ENCODE results near the gene PSIP1. TPM values are rescaled to one million over a fixed set of nuclear protein-coding genes. Genes with fewer than 3 reads are reported as not detected.
"Not testable (repeated sequence)": the region's sequence is repeated elsewhere in the genome, so short reads cannot be mapped to it uniquely, and the experiment has no call there.

Gene PSIP1
- total RNA-seq, 1 experiment from 2014 or later: 99.1 TPM

DNA sequence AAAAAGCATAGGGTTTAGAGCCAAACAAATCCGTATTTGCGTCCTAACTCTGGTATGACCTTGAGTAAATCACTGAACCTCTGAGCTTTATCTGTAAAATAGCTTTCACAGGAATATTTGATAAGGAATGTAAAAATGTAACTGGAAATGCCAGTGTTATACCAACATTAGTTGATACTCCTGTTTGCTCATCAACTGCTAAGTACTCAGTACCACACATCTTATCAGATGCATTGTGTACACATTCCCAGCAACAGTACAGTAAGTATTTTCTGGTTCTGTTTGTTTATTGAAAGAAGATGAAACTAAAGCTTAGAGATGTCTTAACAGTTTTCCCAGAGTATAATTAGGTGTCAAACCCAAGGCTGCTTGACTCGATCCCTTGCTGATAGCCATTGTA lies 66.6 kb downstream of the PSIP1 start:
- Histone ChIP-seq H4K20me1 (ENCODE audit: insufficient read depth) (peaks cover 3% of the 10 kb centered on the region; the same call in 1 of the 2 replicates), H2AFZ (ENCODE audit: low read depth, low read length, poor library complexity, severe bottlenecking) (no peak overlapping the region), H3K36me3 (ENCODE audit: control insufficient read depth in 1 of 2, insufficient read depth in 2 of 2, low read length in 2 of 2) (peaks cover 31 to 41% of the 10 kb centered on the region in 2 experiments; a peak in 3 of 4 replicates), H3K9me3 (ENCODE audit: control insufficient read depth in 1 of 2, insufficient read depth in 1 of 2, low read depth in 1 of 2, low read length in 2 of 2) (no peaks in the 10 kb centered on the region), H3K9ac (ENCODE audit: low read length) (no peak overlapping the region), H3K4me1 (ENCODE audit: control insufficient read depth in 1 of 2, insufficient read depth in 2 of 2, low read length in 2 of 2) (no peaks in the 10 kb centered on the region), H3K79me2 (ENCODE audit: insufficient read depth, low read length) (peaks cover 16% of the 10 kb centered on the region), H3K4me2 (ENCODE audit: low read length) (no peak overlapping the region), H3K9me2 (ENCODE audit: insufficient read depth) (no peaks in the 10 kb centered on the region), H3K27me3 (ENCODE audit: insufficient read depth, low read length) (no peaks in the 10 kb centered on the region), H3K27ac (ENCODE audit: low read depth, low read length) (no peak overlapping the region), H3K4me3 (replicated peaks in 1 of 2; ENCODE audit: low read depth in 1 of 2, low read length in 2 of 2) (no peak overlapping the region)
- intact Hi-C loops (cut with micrococcal nuclease): no loop called here
- DNase-seq (ENCODE audit: low read depth, low spot score): no peak
- TF ChIP-seq ELF1 (IDR thresholded peaks at IDR 0.05; ENCODE audit: borderline replicate concordance, low read depth) (no peak), EZH2phosphoT487 (IDR thresholded peaks at IDR 0.05; ENCODE audit: borderline replicate concordance) (no peak), JUND (IDR thresholded peaks at IDR 0.05) (no peak), ZNF274 (IDR thresholded peaks at IDR 0.05; ENCODE audit: low read depth, low read length) (no peak), FOSL1 (IDR thresholded peaks at IDR 0.05; ENCODE audit: low read depth) (no peak), YY1 (IDR thresholded peaks at IDR 0.05; ENCODE audit: extremely low read depth, insufficient replicate concordance, low read depth, low read length) (no peak), CBX3 (IDR thresholded peaks at IDR 0.05; ENCODE audit: low read depth) (no peak), RAD21 (IDR thresholded peaks at IDR 0.05; ENCODE audit: low read depth) (no peak), CEBPB (IDR thresholded peaks at IDR 0.05; ENCODE audit: low read depth) (no peak), SRF (IDR thresholded peaks at IDR 0.05; ENCODE audit: low read depth) (no peak), EGR1 (IDR thresholded peaks at IDR 0.05; ENCODE audit: low read depth) (no peak), TCF7L2 (IDR thresholded peaks at IDR 0.05; ENCODE audit: borderline replicate concordance, extremely low read depth, insufficient read depth, insufficient read length) (no peak), SP1 (IDR thresholded peaks at IDR 0.05; ENCODE audit: low read depth) (no peak), ZBTB33 (IDR thresholded peaks at IDR 0.05; ENCODE audit: extremely low read depth, insufficient replicate concordance, low read length) (no peak), EZH2 (IDR thresholded peaks at IDR 0.05) (no peak), POLR2AphosphoS5 (IDR thresholded peaks at IDR 0.05; ENCODE audit: low read depth, low read length) (no peak), SIN3A (IDR thresholded peaks at IDR 0.05; ENCODE audit: low read depth) (no peak)
- TF ChIP-seq, protein P1, sequence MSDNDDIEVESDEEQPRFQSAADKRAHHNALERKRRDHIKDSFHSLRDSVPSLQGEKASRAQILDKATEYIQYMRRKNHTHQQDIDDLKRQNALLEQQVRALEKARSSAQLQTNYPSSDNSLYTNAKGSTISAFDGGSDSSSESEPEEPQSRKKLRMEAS (IDR thresholded peaks at IDR 0.05): no peak
- ChIA-PET POLR2A (no interaction called here), CTCF (no interaction called here), RAD21 (ENCODE audit: low non-redundant PET in 1 of 2, low total read pairs in 2 of 2, uncharacterized antibody in 2 of 2, unreplicated experiment in 2 of 2) (no interaction called here)
- no TSS peak for BruUV-seq (replicated peaks)
- no peak for ATAC-seq

DNA sequence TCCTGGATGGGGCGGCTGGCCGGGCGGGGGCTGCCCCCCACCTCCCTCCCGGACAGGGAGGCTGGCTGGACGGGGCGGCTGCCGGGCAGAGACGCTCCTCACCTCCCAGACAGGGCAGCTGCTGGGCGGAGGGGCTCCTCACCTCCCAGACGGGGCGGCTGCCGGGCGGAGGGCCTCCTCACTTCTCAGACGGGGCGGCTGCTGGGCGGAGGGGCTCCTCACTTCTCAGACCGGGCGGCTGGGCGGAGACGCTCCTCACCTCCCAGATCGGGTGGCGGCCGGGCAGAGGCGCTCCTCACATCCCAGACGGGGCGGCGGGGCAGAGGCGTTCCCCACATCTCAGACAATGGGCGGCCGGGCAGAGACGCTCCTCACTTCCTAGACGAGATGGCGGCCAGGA lies 68.5 kb downstream of the PSIP1 start:
- H2AFZ ChIP-seq (ENCODE audit: low read depth, low read length, poor library complexity, severe bottlenecking); H3K9me2 ChIP-seq (ENCODE audit: insufficient read depth); BruUV-seq (replicated peaks); POLR2A ChIA-PET; ATAC-seq; CTCF ChIA-PET; H3K9me3 ChIP-seq (ENCODE audit: control insufficient read depth in 1 of 2, insufficient read depth in 1 of 2, low read depth in 1 of 2, low read length in 2 of 2); H3K27ac ChIP-seq (ENCODE audit: low read depth, low read length); H3K4me1 ChIP-seq (ENCODE audit: control insufficient read depth in 1 of 2, insufficient read depth in 2 of 2, low read length in 2 of 2); H3K9ac ChIP-seq (ENCODE audit: low read length); H3K27me3 ChIP-seq (ENCODE audit: insufficient read depth, low read length); RAD21 ChIA-PET (ENCODE audit: low non-redundant PET in 1 of 2, low total read pairs in 2 of 2, uncharacterized antibody in 2 of 2, unreplicated experiment in 2 of 2); H3K4me2 ChIP-seq (ENCODE audit: low read length); DNase-seq (ENCODE audit: low read depth, low spot score); intact Hi-C loops (cut with micrococcal nuclease); H3K4me3 ChIP-seq (replicated peaks in 1 of 2; ENCODE audit: low read depth in 1 of 2, low read length in 2 of 2); H4K20me1 ChIP-seq (ENCODE audit: insufficient read depth): not testable (repeated sequence)
- peaks cover 22 to 26% of the 10 kb centered on the region in 2 experiments; a peak in 3 of 4 replicates for H3K36me3 ChIP-seq (ENCODE audit: control insufficient read depth in 1 of 2, insufficient read depth in 2 of 2, low read length in 2 of 2)
- H3K79me2 ChIP-seq (ENCODE audit: insufficient read depth, low read length): peaks cover 35% of the 10 kb centered on the region
